Measurements from ENCODE around the gene PCK1.

Gene PCK1

GRCh38 chr20:57576617-57577550 lies 16.0 kb downstream of the PCK1 start:
- DNase-seq (ENCODE audit: low read depth in 3 of 3): no peak

GRCh38 chr20:57577679-57578475 lies 17.0 kb downstream of the PCK1 start:
- DNase-seq (ENCODE audit: low read depth in 3 of 3): no peak

GRCh38 chr20:57578476-57579165 lies 17.7 kb downstream of the PCK1 start:
- no peak for DNase-seq (ENCODE audit: low read depth in 3 of 3)

- no peak for DNase-seq (ENCODE audit: low read depth in 3 of 3)
Measured at GRCh38 chr20:57579331-57579897, 18.5 kb downstream of the PCK1 start.

GRCh38 chr20:57579898-57580447 lies 19.1 kb downstream of the PCK1 start:
- DNase-seq (ENCODE audit: low read depth in 3 of 3): no peak

- no peak for DNase-seq (ENCODE audit: low read depth in 3 of 3)
Measured at GRCh38 chr20:57580478-57581201, 19.7 kb downstream of the PCK1 start.

GRCh38 chr20:57581202-57582028 lies 20.5 kb downstream of the PCK1 start:
- DNase-seq (ENCODE audit: low read depth in 3 of 3): no peak

GRCh38 chr20:57582029-57582378 lies 21.1 kb downstream of the PCK1 start:
- no peak for DNase-seq (ENCODE audit: low read depth in 3 of 3)

- DNase-seq (ENCODE audit: low read depth in 3 of 3): no peak
Measured at GRCh38 chr20:57582432-57583288, 21.8 kb downstream of the PCK1 start.

- no peak for DNase-seq (ENCODE audit: low read depth in 3 of 3)
Measured at GRCh38 chr20:57583289-57584257, 22.7 kb downstream of the PCK1 start.

- DNase-seq (ENCODE audit: low read depth in 3 of 3): no peak
Measured at GRCh38 chr20:57584768-57585461, 24.0 kb downstream of the PCK1 start.

GRCh38 chr20:57585466-57586213 lies 24.7 kb downstream of the PCK1 start:
- DNase-seq (ENCODE audit: low read depth in 3 of 3): no peak

- DNase-seq (ENCODE audit: low read depth in 3 of 3): no peak
Measured at GRCh38 chr20:57586370-57586793, 25.5 kb downstream of the PCK1 start.

- DNase-seq (ENCODE audit: low read depth in 3 of 3): no peak
Measured at GRCh38 chr20:57586943-57587277, 26.0 kb downstream of the PCK1 start.

- no peak for DNase-seq (ENCODE audit: low read depth in 3 of 3)
Measured at GRCh38 chr20:57587278-57587988, 26.5 kb downstream of the PCK1 start.

- DNase-seq (ENCODE audit: low read depth in 3 of 3): no peak
Measured at GRCh38 chr20:57587989-57588377, 27.1 kb downstream of the PCK1 start.
